Ectodermal cell (in vitro differentiated cells): ENCODE results near the gene NPY4R.
"Not testable (repeated sequence)": the region's sequence is repeated elsewhere in the genome, so short reads cannot be mapped to it uniquely, and the experiment has no call there.

Source experiments
- H3K27ac ChIP-seq: 2 replicates; pipeline ENCODE4 v1.7.0; 2013; ENCODE audit warnings: mild to moderate bottlenecking, low read depth, low read length; ENCODE audit not compliant: insufficient read depth, poor library complexity, severe bottlenecking
- H3K27me3 ChIP-seq: 2 replicates; pipeline ENCODE4 v1.7.0; 2013; ENCODE audit warnings: mild to moderate bottlenecking, low read length; ENCODE audit not compliant: insufficient read depth, control insufficient read depth, poor library complexity, severe bottlenecking
- H3K36me3 ChIP-seq: one replicate; pipeline ENCODE4 v1.7.0; 2013; ENCODE audit warnings: low read length; ENCODE audit not compliant: control insufficient read depth, insufficient read depth
- H3K4me1 ChIP-seq: one replicate; pipeline ENCODE4 v1.7.0; 2013; ENCODE audit warnings: low read length; ENCODE audit not compliant: control insufficient read depth, insufficient read depth
- H3K4me3 ChIP-seq: 2 replicates; pipeline ENCODE4 v1.7.0; 2013; ENCODE audit warnings: low read depth, low read length, control low read depth; ENCODE audit not compliant: insufficient read depth
- H3K9me3 ChIP-seq: 2 replicates; pipeline ENCODE4 v1.7.0; 2013; ENCODE audit warnings: mild to moderate bottlenecking, low read length, moderate library complexity; ENCODE audit not compliant: control insufficient read depth
- WGBS, 2 experiments: methylation state at CpG; one replicate each; pipeline ENCODE4 v1.1.7; 2013; ENCODE audit warnings: missing lambda C conversion rate in 2 of 2; 5-methylcytosine and 5-hydroxymethylcytosine counted together

NPY4R gene

GRCh38 chr10:46491364-46492114 lies 25.8 kb upstream of the NPY4R start:
- not testable (repeated sequence) for H3K9me3 ChIP-seq, H3K27ac ChIP-seq, H3K36me3 ChIP-seq, H3K4me3 ChIP-seq, H3K4me1 ChIP-seq, H3K27me3 ChIP-seq
- no CpG with 5 or more reads among the region's 1 CpG for WGBS, 2 experiments

GRCh38 chr10:46490285-46490684 lies 24.5 kb upstream of the NPY4R start:
- not testable (repeated sequence) for H3K4me3 ChIP-seq, H3K27ac ChIP-seq, H3K36me3 ChIP-seq, H3K9me3 ChIP-seq, H3K4me1 ChIP-seq, H3K27me3 ChIP-seq
- WGBS, 2 experiments = 85 to 96% methylated on average over 7 to 8 of the region's 11 CpGs

- H3K9me3 ChIP-seq, H3K27me3 ChIP-seq: not testable (repeated sequence)
- no CpG with 5 or more reads among the region's 2 CpGs for WGBS, 2 experiments
Measured at GRCh38 chr10:46486459-46486858, 20.7 kb upstream of the NPY4R start.

GRCh38 chr10:46474746-46475320 lies 9.1 kb upstream of the NPY4R start:
- 88 to 97% methylated on average over 3 of the region's 3 CpGs for WGBS, 2 experiments
- not testable (repeated sequence) for H3K9me3 ChIP-seq, H3K27ac ChIP-seq, H3K4me3 ChIP-seq, H3K36me3 ChIP-seq, H3K4me1 ChIP-seq, H3K27me3 ChIP-seq

More at GRCh38 chr10:46486459-46486858, 20.7 kb upstream of the NPY4R start:
- not testable (repeated sequence) for H3K4me1 ChIP-seq, H3K27ac ChIP-seq, H3K36me3 ChIP-seq, H3K4me3 ChIP-seq

GRCh38 chr10:46473758-46474157 lies 8.0 kb upstream of the NPY4R start:
- WGBS, 2 experiments = 94 to 97% methylated on average over 2 of the region's 3 CpGs
- not testable (repeated sequence) for H3K27me3 ChIP-seq, H3K27ac ChIP-seq, H3K36me3 ChIP-seq, H3K9me3 ChIP-seq, H3K4me3 ChIP-seq, H3K4me1 ChIP-seq

- not testable (repeated sequence) for H3K4me3 ChIP-seq, H3K36me3 ChIP-seq, H3K9me3 ChIP-seq, H3K4me1 ChIP-seq, H3K27ac ChIP-seq, H3K27me3 ChIP-seq
- no CpG with 5 or more reads among the region's 1 CpG for WGBS, 2 experiments
Measured at GRCh38 chr10:46470134-46470533, 4.4 kb upstream of the NPY4R start.

GRCh38 chr10:46468119-46468809 lies 2.5 kb upstream of the NPY4R start:
- not testable (repeated sequence) for H3K4me3 ChIP-seq, H3K36me3 ChIP-seq, H3K27ac ChIP-seq, H3K9me3 ChIP-seq, H3K4me1 ChIP-seq, H3K27me3 ChIP-seq
- WGBS, 2 experiments = no CpG with 5 or more reads among the region's 4 CpGs

- H3K4me1 ChIP-seq, H3K36me3 ChIP-seq, H3K9me3 ChIP-seq, H3K27ac ChIP-seq, H3K27me3 ChIP-seq, H3K4me3 ChIP-seq: not testable (repeated sequence)
- WGBS, 2 experiments = no CpG with 5 or more reads among the region's 2 CpGs
Measured at GRCh38 chr10:46463608-46464007, 2.1 kb downstream of the NPY4R start.

GRCh38 chr10:46462276-46462675 lies 3.5 kb downstream of the NPY4R start:
- H3K4me3 ChIP-seq, H3K36me3 ChIP-seq, H3K27me3 ChIP-seq, H3K27ac ChIP-seq, H3K9me3 ChIP-seq, H3K4me1 ChIP-seq: not testable (repeated sequence)
- WGBS, 2 experiments = 97% methylated on average over 3 to 6 of the region's 10 CpGs

GRCh38 chr10:46459579-46459978 lies 6.2 kb downstream of the NPY4R start:
- H3K4me3 ChIP-seq, H3K9me3 ChIP-seq, H3K27me3 ChIP-seq, H3K36me3 ChIP-seq, H3K27ac ChIP-seq, H3K4me1 ChIP-seq: not testable (repeated sequence)
- WGBS, 2 experiments = 67 to 100% methylated on average over 1 of the region's 7 CpGs
